H1 (cell line): ENCODE data around the gene NPHP4. TPM values are rescaled to one million over a fixed set of nuclear protein-coding genes. Genes with fewer than 3 reads are reported as not detected.

Source experiments
- ASH2L ChIP-seq: fragments of 200-600, 300-600 bp; sonication (generic); IDR thresholded peaks from one replicate; pipeline ENCODE4 v1.7.1; 2017; ENCODE audit warnings: low read length
- BACH1 ChIP-seq: IDR thresholded peaks from 2 replicates; pipeline ENCODE4 v1.6.1; 2012; ENCODE audit warnings: low read length, improper control_type of control experiment
- BRCA1 ChIP-seq: IDR thresholded peaks from 2 replicates; pipeline ENCODE4 v1.6.1; 2012; ENCODE audit warnings: low read depth, low read length, improper control_type of control experiment
- CBX5 ChIP-seq: fragments of 300-800, 300-1000 bp; sonication (generic); IDR thresholded peaks from 2 replicates; pipeline ENCODE4 v1.7.1; 2016; ENCODE audit warnings: antibody characterized with exemption, low read length, low read depth
- CEBPB ChIP-seq: IDR thresholded peaks from 2 replicates; pipeline ENCODE4 v1.6.1; 2012; ENCODE audit warnings: low read depth, low read length
- CHD2 ChIP-seq: IDR thresholded peaks from 2 replicates; pipeline ENCODE4 v1.6.1; 2012; ENCODE audit warnings: low read length, improper control_type of control experiment
- EGR1 ChIP-seq: IDR thresholded peaks from 2 replicates; pipeline ENCODE4 v1.6.1; 2011; ENCODE audit warnings: low read depth, low read length, borderline replicate concordance
- FOSL1 ChIP-seq: IDR thresholded peaks from 2 replicates; pipeline ENCODE4 v1.6.1; 2011; ENCODE audit warnings: mild to moderate bottlenecking, low read depth, low read length, moderate library complexity; ENCODE audit not compliant: insufficient read depth
- GTF2F1 ChIP-seq: IDR thresholded peaks from 2 replicates; pipeline ENCODE4 v1.6.1; 2012; ENCODE audit warnings: low read depth, low read length, improper control_type of control experiment, borderline replicate concordance
- HDAC2 ChIP-seq, 2 experiments: fragments of 300-600 bp in 1 of 2; sonication (generic) in 1 of 2; IDR thresholded peaks; 2 replicates each; pipeline ENCODE4 v1.6.1; 2011 to 2012; ENCODE audit warnings: low read depth in 2 of 2, low read length in 2 of 2, mild to moderate bottlenecking in 2 of 2, moderate library complexity in 2 of 2, borderline replicate concordance in 1 of 2, inconsistent platforms in 1 of 2
- JUN ChIP-seq: IDR thresholded peaks from 2 replicates; pipeline ENCODE4 v1.6.1; 2011; ENCODE audit warnings: low read depth, mild to moderate bottlenecking, improper control_type of control experiment, low read length
- JUND ChIP-seq: IDR thresholded peaks from 2 replicates; pipeline ENCODE4 v1.6.1; 2011; ENCODE audit warnings: mild to moderate bottlenecking, improper control_type of control experiment, low read length
- MAFK ChIP-seq: IDR thresholded peaks from 2 replicates; pipeline ENCODE4 v1.6.1; 2012; ENCODE audit warnings: low read depth, mild to moderate bottlenecking, improper control_type of control experiment, low read length
- NRF1 ChIP-seq: IDR thresholded peaks from 2 replicates; pipeline ENCODE4 v1.6.1; 2011; ENCODE audit warnings: mild to moderate bottlenecking, low read depth, low read length, improper control_type of control experiment
- PHF8 ChIP-seq: fragments of 200-600 bp; sonication (generic); conservative IDR thresholded peaks from 2 replicates; pipeline ENCODE4 v1.7.1; 2012; ENCODE audit warnings: low read depth, mild to moderate bottlenecking, inconsistent platforms, low read length, moderate library complexity
- POLR2AphosphoS5 ChIP-seq: IDR thresholded peaks from 2 replicates; pipeline ENCODE4 v1.6.1; 2011; ENCODE audit warnings: low read depth, low read length
- POU5F1 ChIP-seq: IDR thresholded peaks from 2 replicates; pipeline ENCODE4 v1.6.1; 2011; ENCODE audit warnings: low read depth, mild to moderate bottlenecking, low read length, moderate library complexity
- RAD21 ChIP-seq, 2 experiments: IDR thresholded peaks in 1 of 2; conservative IDR thresholded peaks in 1 of 2; 2 replicates each; pipeline ENCODE4 v1.6.1; 2011; ENCODE audit warnings: low read depth in 2 of 2, low read length in 2 of 2, improper control_type of control experiment in 1 of 2, inconsistent platforms in 1 of 2, mild to moderate bottlenecking in 1 of 2, moderate library complexity in 1 of 2
- RBBP5 ChIP-seq: IDR thresholded peaks from 2 replicates; pipeline ENCODE4 v1.7.1; 2012; ENCODE audit warnings: low read depth, mild to moderate bottlenecking, inconsistent platforms, low read length, moderate library complexity, borderline replicate concordance
- SAP30 ChIP-seq: fragments of 300-600 bp; sonication (generic); IDR thresholded peaks from 2 replicates; pipeline ENCODE4 v1.7.1; 2012; ENCODE audit warnings: low read length, moderate library complexity, mild to moderate bottlenecking, inconsistent platforms; ENCODE audit not compliant: insufficient read depth, insufficient replicate concordance
- SIN3A ChIP-seq, 2 experiments: IDR thresholded peaks in 1 of 2; conservative IDR thresholded peaks in 1 of 2; 2 replicates each; pipeline ENCODE4 v1.6.1; 2011 to 2012; ENCODE audit warnings: low read length in 2 of 2, improper control_type of control experiment in 1 of 2, low read depth in 1 of 2, mild to moderate bottlenecking in 1 of 2
- SP2 ChIP-seq: IDR thresholded peaks from 2 replicates; pipeline ENCODE4 v1.6.1; 2012; ENCODE audit warnings: mild to moderate bottlenecking, low read length, inconsistent platforms
- SP4 ChIP-seq: IDR thresholded peaks from 2 replicates; pipeline ENCODE4 v1.6.1; 2012; ENCODE audit warnings: low read length, inconsistent platforms
- SUZ12 ChIP-seq: fragments of 200-600 bp; sonication (generic); IDR thresholded peaks from 2 replicates; pipeline ENCODE4 v1.6.1; 2012; ENCODE audit warnings: mild to moderate bottlenecking, inconsistent platforms, low read length, moderate library complexity, mixed read lengths
- TAF1 ChIP-seq: IDR thresholded peaks from 2 replicates; pipeline ENCODE4 v1.6.1; 2011; ENCODE audit warnings: mild to moderate bottlenecking, low read depth, low read length
- TCF12 ChIP-seq: IDR thresholded peaks from 2 replicates; pipeline ENCODE4 v1.6.1; 2011; ENCODE audit warnings: low read depth, mild to moderate bottlenecking, low read length
- polyA plus RNA-seq, 7 experiments: library from polyadenylated mRNA; depleted of rRNA in 3 of 7; stranded (reverse) in 5 of 7; unstranded in 2 of 7; fragments of >200 nt in 5 of 7; fragments of 200-250 nt in 2 of 7; gene quantifications; 1 replicate in 5 of 7; 2 replicates in 1 of 7; 4 replicates in 1 of 7; pipeline versions ENCODE4 v1.2.1 to v1.2.3, GENCODE V29; 2011 to 2013; ENCODE audit warnings: missing spikeins in 2 of 7, mixed read lengths in 2 of 7
- total RNA-seq: library from RNA; stranded (reverse); fragmentation: NEBNext Ultra II Directional; extraction: Animal tissue kit (Norgen Biotek cat#: 25700); gene quantifications from 2 replicates; pipeline ENCODE4 v1.2.1, GENCODE V29; 2021

Gene NPHP4
- total and polyA plus RNA-seq, 2 of the 8 experiments (the other 6 are each of a cell fraction or from before 2014, with no cell fraction given) = 5.8 to 14.0 TPM

DNA sequence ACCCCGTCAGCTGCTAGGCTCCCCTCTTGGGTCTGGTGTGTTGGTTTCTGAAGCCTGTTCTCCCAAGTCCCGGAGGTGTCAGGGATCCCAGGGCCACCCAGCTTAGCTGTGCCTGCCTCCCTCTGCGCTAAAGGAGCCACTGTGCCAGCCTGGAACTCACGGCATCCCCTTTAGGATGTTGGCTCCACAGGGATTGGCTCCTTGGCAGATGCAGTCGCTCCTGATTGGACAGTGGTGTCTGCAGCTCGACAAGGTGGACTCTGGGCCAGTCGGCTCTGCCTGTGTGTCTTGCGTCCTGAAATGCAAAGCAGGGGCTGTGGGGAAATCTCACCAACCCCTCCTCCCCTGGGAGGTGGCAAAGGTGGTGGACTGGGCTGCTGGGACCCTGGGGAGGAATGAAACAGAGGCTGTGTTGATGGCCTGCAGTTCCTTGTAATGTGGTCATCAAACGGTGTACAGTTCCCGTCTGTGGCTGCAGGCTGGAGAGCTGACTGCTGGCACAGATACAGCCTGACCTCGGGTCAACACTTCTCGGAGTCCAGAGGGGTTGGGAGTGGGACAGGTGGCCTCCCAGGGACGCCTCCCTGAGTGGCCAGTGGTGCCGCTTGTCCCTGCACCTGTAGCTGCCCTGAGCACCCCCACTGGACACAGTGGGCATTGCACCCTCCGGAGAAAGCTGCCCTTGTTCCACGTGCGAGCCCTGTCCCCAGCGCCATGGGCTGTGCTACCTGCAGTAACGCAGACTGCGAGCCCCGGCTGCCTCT, 41.9 kb upstream of the NPHP4 start (continued):
- TF ChIP-seq FOSL1 (no peak), HDAC2 (IDR thresholded peaks at IDR 0.05; ENCODE audit: borderline replicate concordance in 1 of 2, low read depth in 2 of 2, low read length in 2 of 2) (no peak), CHD2 (0 out of 2 replicates have a peak, but pooled peaks have one; percentile 43), RAD21 (IDR thresholded peaks at IDR 0.05 in 1 of 2, conservative IDR thresholded peaks at IDR 0.05 in 1 of 2; ENCODE audit: low read depth in 2 of 2, low read length in 2 of 2) (peak; percentile 16 to 30; a peak in 1 of 4 replicates), POU5F1 (no peak), POLR2AphosphoS5 (no peak), RBBP5 (no peak), SAP30 (no peak), NRF1 (no peak), SUZ12 (no peak), BRCA1 (no peak), TAF1 (no peak), SP4 (no peak), CBX5 (no peak), CEBPB (no peak), PHF8 (no peak), ASH2L (no peak), EGR1 (no peak), JUN (no peak), GTF2F1 (no peak), MAFK (no peak), SIN3A (conservative IDR thresholded peaks at IDR 0.05 in 1 of 2, IDR thresholded peaks at IDR 0.05 in 1 of 2; ENCODE audit: low read depth in 1 of 2, low read length in 2 of 2) (no peak), SP2 (no peak), JUND (no peak), TCF12 (no peak), BACH1 (no peak)
